IPS-NIHi7 (cell line): ENCODE measurements around the gene ADAMTS2.
A peak's percentile ranks its signal among the peaks of the same experiment; 100 is the strongest.

ENCODE experiments used
- DNase-seq: peaks from one replicate; pipeline ENCODE4 v3.0.0; 2012; ENCODE audit warnings: mixed read lengths; ENCODE audit errors: extremely low spot score

ADAMTS2 gene

DNA sequence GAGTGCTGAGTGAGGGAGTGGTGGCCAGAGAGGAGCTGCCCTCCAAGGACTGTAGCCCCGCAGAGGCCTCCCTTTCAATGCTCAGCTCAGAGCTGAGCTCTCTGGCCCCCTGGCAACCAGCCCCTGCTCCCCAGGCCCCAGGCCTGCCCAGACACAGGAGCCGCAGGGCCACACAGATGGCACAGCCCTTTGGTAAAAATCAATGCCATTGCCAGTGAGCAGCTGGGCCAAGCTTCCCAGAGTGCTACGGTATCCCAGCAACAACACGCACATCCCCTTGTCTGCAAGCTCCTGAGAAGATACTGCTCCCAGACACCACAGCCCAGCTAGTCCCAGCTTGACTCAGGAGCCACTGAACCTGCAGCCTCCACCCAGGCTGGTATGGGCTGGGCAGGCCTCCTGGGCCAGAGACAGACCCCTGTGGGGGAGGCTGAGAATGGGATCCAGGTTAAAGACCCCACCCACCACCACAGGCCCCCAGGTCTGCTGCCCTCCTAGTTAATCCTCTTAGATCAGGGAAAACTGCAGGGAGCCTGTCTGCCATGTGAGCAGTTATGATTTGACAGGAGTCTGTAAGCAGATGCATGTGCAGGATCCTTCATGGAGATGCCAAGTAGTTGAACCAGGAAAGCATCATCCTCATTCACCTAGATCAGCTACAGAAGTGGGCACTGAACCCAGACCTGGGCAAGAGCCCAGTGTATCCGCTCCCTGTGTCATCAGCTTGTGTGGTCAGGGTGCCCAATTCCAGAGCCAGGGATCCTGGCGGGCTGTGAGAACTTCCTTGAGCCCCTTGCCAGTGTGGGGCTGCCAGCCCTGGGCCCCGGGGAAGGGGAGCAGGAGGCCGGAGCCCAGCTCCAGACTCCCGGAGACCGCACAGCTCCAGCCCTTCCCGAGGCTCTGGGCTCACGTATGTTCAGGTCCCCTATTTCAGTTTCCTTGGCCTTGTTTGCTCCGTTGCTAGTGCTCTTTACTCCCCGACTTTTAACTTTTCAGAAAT is 26.7 kb upstream of the ADAMTS2 start:
- no peak for DNase-seq

- DNase-seq, result no peak
These were observed 25.9 kb upstream of the ADAMTS2 start for GRCh38 chr5:179371121-179371510.

DNA sequence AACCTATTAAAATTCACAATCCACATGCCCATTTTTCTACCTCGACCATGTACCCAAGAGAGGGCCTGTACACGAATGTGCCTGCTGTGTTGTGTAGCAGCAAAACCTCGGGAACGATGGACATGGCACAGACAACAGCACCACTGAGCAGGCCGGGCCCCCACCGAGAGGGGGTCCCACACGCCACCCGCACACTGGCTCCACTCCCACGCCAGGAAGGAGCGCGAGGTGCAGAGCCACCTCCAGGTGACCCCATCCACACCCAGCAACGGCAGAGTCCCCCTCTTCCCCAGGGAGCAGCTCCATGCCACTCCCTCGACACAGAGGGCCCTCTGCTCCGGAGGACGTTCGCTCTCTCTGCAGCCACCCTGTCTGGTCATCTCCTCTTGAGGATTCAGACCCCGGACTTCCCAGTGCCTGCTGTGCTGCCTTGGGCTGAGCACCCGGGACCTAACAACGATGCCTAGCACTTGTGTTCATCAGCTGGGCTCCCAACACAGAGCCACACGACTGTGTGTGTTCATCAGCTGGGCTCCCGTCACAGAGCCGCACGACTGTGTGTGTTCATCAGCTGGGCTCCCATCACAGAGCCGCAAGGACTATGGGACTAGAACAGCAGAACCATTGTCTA is 25.3 kb upstream of the ADAMTS2 start:
- no peak for DNase-seq

DNA sequence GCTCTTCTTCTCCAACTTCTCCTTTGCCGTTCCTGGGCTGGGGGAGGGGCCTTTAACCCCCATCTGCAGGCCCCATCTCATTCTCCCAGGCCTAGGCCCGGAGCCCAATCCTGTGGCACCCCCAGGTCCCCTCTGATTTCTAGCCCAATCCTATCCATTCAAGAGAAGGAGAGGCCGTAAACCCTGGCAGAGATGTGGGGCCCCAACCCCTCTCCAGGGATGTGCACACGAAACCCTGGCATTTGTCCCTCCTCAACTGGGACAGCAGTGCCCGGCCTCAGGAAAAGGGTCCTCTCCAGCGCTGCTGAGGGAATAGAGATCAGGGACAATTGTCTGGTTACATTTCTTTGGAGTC is 24.2 kb upstream of the ADAMTS2 start:
- DNase-seq, result no peak

DNA sequence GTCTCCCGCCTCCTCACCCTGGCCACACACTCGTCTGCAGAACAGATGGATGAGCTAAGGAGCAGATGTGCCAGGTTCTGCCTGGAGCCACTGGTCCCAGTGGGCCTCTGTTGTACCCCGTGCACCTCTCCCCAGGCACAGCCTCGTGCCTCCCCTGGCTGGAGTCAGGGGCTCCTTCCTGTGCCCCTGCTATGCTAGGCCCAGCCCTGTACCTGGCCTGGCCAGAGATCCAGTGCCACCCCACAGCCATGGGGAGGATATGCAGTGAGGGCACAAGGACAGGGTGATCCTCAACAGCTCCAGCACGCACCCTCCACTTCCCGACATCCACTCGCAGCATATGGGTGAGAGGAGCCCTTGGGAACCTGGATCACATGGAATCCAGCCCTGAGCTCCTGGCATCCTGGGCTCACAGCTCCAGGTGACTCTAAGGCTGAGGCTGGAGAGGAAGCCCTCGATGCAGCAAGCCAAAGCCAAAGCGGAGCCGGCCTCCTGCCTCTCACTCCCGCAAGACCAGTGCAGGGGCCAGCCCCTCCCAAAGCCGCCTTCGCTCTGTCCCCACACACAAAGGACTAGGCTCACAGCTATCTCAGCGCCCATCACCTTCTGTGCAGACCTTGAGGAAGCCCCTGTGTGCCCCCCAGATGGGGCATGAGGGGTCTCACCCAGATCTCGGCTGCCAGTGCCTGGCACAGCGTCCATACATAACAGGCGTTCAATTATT is 23.7 kb upstream of the ADAMTS2 start:
- DNase-seq, result no peak

GRCh38 chr5:179368126-179368805 is 23.0 kb upstream of the ADAMTS2 start:
- no peak for DNase-seq

DNA sequence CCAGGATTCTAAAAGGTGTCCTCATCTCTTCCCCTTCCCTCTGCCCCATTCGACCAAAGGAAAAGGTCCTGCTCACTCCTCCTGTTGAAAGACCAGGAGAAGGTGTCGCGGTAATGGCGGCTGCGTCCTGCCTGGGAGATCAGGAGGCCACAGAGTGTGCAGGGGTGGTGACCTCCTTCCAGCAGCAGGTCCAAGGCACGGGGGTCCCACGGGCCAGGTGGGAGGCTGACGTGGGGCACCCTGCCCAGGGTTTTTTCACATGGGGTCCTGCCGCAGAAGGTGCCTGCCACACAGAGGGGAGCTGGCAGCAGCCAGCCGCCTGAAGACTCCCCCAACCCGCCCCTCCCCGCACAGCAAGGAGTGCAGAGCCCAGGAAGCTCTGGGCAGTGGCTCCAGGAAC is 22.2 kb upstream of the ADAMTS2 start:
- no peak for DNase-seq

DNA sequence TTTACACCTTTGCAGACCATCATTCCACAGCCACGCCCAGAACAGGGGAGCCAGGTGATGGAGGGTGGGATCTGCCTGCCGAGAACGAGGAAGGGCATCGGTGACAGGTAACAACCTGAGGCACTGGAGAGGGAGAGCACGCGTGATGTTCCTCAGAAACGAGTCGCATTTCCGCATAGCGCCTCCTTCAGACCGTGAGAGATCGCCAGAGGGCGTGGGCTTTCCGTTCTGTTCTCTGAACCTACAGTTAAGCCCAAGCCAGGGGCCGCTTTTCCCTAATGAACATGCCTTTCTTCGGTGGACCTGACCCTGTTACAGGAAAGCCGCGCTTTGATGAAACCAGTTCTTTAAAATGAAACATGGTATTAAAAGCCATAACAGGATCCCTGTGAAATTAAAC is 17.1 kb upstream of the ADAMTS2 start:
- DNase-seq, result no peak

DNA sequence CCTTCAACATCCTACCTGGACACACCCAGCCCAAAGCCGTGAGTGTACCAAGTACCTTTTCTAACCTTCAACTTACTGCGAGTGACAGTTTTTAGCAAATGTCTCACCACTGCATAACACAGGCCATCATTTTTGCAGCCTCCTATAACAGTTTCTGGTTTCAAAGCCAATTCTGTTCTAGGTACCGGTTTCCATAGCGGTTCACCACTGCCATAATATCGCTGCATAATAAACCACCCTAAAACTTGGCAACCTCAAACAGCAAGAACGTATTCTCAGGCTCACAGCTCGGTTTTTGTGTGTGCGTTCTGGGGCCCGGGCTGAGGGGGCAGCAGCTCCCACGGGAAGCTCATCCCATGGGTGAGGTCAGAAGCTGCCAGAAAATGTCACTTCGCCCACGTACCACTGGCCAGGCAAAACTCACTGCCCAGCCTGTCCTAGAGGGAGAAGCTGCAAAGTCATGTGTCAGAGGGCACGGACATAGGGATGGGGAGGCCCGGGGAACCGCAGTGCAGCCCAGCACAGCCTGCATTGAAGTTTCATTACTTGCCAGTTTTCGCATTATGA is 15.9 kb upstream of the ADAMTS2 start:
- no peak for DNase-seq

GRCh38 chr5:179357031-179357430 is 11.8 kb upstream of the ADAMTS2 start:
- no peak for DNase-seq

GRCh38 chr5:179355976-179356974 is 11.0 kb upstream of the ADAMTS2 start:
- no peak for DNase-seq

GRCh38 chr5:179354305-179354882 is 9.1 kb upstream of the ADAMTS2 start:
- no peak for DNase-seq

GRCh38 chr5:179348843-179349242 is 3.6 kb upstream of the ADAMTS2 start:
- DNase-seq, result no peak

DNA sequence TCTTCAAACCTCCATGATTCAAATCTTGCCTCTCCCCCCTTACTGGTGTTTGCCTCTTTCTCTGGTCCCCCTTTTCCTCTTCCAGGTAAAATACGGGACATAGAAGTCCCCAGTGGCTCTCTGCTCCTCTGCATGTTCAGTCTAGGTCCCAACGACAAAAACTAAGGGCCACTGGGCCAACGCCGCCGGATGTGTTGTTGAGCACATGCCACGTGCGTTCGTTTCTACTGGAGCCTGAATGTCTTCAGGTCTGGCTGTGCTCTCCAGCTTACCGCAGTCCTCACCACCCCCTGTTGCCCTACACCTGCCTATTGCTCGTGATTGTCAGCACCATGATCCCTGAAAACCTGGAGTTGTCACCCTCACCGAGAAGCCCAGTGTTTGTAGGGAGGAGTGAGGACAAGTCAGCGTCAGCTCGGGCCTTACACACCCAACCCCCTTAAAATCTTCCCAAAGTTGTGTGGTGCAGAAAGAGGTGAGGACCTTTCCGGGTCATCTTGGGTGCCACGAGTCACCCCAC is 2.8 kb upstream of the ADAMTS2 start:
- DNase-seq, result no peak

GRCh38 chr5:179347581-179347980 is 2.3 kb upstream of the ADAMTS2 start:
- no peak for DNase-seq

DNA sequence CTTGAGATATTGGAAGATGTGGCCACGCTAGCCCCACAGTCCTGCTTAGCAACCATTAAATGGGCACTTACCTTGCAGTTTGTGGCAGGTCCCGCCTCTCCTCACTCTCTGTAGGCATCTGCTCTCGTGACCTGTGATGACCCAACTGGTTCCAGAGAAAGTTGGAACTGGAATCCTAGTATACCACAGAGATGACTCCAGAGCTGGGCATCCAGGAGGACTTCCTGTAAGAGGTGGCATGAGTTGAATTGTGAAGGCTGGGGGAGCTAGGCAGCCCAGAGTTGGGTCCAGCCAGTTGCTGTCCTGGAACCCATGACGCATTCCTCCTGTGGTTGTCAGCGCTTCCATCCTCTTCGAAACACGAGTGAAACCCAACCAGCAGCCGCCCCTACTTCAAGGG is 1.6 kb upstream of the ADAMTS2 start:
- no peak for DNase-seq

- no peak for DNase-seq
These were observed 1.1 kb upstream of the ADAMTS2 start for GRCh38 chr5:179346401-179346800.

DNA sequence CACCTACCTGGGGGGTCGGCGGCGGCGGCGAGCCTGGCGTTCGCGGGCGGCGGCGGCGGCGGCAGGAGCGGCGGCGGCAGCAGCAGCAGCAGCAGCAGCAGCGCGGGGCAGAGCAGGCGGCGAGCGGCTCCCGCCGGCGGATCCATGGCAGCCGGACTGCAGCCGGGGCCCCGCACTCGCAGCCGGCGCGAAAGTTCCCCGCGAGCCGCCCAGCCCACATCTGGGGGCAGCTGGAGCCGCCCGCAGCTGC is 153 bp downstream of the ADAMTS2 start:
- no peak for DNase-seq

DNA sequence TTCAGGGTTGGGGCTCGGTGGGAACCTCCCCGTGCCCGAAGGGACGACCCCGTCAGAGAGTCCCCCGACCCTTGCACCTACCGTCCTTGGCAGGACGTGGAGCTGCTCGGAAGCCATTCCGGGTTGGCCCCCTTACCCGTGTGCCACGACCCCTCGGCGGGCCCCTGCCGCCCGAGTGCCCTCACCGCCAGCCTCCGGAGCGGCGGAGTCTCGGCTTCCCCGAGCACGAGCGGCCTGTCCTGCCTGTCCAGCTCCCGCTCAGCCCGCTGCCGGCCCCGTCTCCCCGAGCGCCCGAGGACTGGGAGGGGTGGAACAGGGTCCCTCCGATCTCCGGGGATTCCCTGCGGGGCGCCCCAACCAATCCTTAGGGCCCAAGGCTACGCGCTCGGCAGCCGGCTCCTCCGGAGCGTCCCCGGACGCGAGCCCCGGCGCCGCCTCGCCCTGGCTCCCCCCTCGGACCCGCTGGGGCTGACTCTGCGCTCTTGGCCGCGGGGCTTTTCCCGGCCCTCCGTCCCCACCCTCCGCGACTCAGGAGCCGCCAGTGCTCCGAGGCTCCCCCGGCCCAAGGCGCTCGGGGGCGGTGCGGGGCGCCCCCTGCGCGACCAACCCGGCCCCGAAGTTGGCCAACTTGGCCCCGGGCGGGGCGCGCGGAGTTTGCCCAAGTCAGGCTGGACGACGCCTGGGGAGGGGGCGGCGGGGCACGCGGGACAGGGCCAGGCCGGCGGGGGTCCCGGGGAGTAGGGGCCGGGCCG is 654 bp downstream of the ADAMTS2 start:
- DNase-seq, result peak; percentile 35
